Loucy (cell line): ENCODE results near the gene LHFPL2.

Experiments used
- H2AFZ ChIP-seq: fragments of 200-600 bp; sonication (generic); 2 replicates; pipeline ENCODE4 v1.6.0; 2016; ENCODE audit warnings: antibody characterized with exemption, mild to moderate bottlenecking, low read length, moderate library complexity
- H3F3A ChIP-seq: fragments of 200-600 bp; 2 replicates; pipeline ENCODE4 v1.6.0; 2016; ENCODE audit warnings: antibody characterized with exemption, low read depth, mild to moderate bottlenecking
- H3K27me3 ChIP-seq: fragments of 200-600 bp; sonication (generic); 2 replicates; pipeline ENCODE4 v1.6.1; 2014; ENCODE audit warnings: low read length, mild to moderate bottlenecking; ENCODE audit not compliant: insufficient read depth, poor library complexity, severe bottlenecking
- H3K36me3 ChIP-seq: fragments of 200-600 bp; sonication (generic); 2 replicates; pipeline ENCODE4 v1.6.1; 2016; ENCODE audit warnings: low read length; ENCODE audit not compliant: insufficient read depth
- H3K4me1 ChIP-seq: fragments of 200-600 bp; sonication (generic); 2 replicates; pipeline ENCODE4 v1.5.1; 2014; ENCODE audit warnings: low read length, mild to moderate bottlenecking; ENCODE audit not compliant: insufficient read depth, poor library complexity, severe bottlenecking
- H3K4me2 ChIP-seq: fragments of 200-600 bp; sonication (generic); 2 replicates; pipeline ENCODE4 v1.6.0; 2014; ENCODE audit warnings: antibody characterized with exemption, low read length, low read depth, mild to moderate bottlenecking; ENCODE audit not compliant: poor library complexity, severe bottlenecking
- H3K4me3 ChIP-seq: fragments of 200-600 bp; sonication (generic); 2 replicates; pipeline ENCODE4 v1.5.1; 2014; ENCODE audit warnings: low read length, mild to moderate bottlenecking, mixed read lengths; ENCODE audit not compliant: poor library complexity, severe bottlenecking
- H3K79me2 ChIP-seq: fragments of 200-600 bp; sonication (generic); 2 replicates; pipeline ENCODE4 v1.6.1; 2014; ENCODE audit warnings: low read length; ENCODE audit not compliant: insufficient read depth
- H3K9ac ChIP-seq: fragments of 200-600 bp; sonication (generic); 2 replicates; pipeline ENCODE4 v1.6.0; 2014; ENCODE audit warnings: mild to moderate bottlenecking, low read depth, low read length, moderate library complexity; ENCODE audit not compliant: poor library complexity, severe bottlenecking
- H3K9me2 ChIP-seq: fragments of 200-600 bp; sonication (generic); replicated peaks from 2 replicates; pipeline ENCODE4 v1.6.1; 2016; ENCODE audit warnings: low read depth, low read length, mixed read lengths
- H3K9me3 ChIP-seq: fragments of 200-600 bp; sonication (generic); 2 replicates; pipeline ENCODE4 v1.6.1; 2014; ENCODE audit warnings: mild to moderate bottlenecking, antibody characterized with exemption, low read length, low read depth; ENCODE audit not compliant: insufficient read depth
- H4K20me1 ChIP-seq: fragments of 200-600 bp; sonication (generic); 2 replicates; pipeline ENCODE4 v1.6.0; 2014; ENCODE audit warnings: antibody characterized with exemption, low read length, mild to moderate bottlenecking; ENCODE audit not compliant: insufficient read depth, poor library complexity, severe bottlenecking
- CTCF ChIP-seq: fragments of 200-600 bp; sonication (generic); conservative IDR thresholded peaks from 2 replicates; pipeline ENCODE4 v1.5.1; 2014; ENCODE audit warnings: mild to moderate bottlenecking, antibody characterized with exemption, low read length
- EZH2phosphoT487 ChIP-seq: fragments of 200-600 bp; IDR thresholded peaks from 2 replicates; pipeline ENCODE4 v1.6.1; 2018; ENCODE audit warnings: antibody characterized with exemption, mild to moderate bottlenecking, moderate library complexity, borderline replicate concordance

Gene LHFPL2

DNA sequence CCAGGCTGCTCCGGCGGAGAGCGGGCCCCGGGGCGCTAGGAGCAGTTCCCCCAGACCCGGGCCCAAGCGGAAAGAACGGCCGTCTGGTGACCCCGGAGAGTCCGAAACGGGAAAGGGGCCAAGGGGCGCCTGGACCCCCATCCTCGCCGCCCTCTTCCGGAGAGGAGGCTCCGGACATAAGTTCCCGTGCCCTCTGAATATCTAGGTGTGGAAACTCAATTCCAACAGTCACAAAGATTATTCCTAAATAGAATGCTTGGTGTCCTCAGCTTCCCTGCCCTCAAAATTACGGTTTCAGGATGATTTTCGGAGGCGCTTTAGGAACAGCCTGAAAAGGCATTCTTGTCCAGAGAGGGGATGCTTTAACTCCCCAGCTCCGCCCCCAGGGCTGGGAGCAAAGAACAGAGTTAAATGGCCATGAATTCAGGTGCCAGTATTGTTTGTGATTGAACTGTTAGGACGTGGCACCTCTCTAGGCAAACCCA, 681 bp upstream of the LHFPL2 start:
- Histone ChIP-seq H3K79me2 (no peaks in the 10 kb centered on the region), H3K36me3 (no peaks in the 10 kb centered on the region), H3K4me1 (peaks cover 17% of the 10 kb centered on the region), H2AFZ (no peak overlapping the region), H3K4me3 (no peak overlapping the region), H3K4me2 (no peak overlapping the region), H3F3A (0 out of 2 replicates have a peak, but pooled peaks cover 4% of the 10 kb centered on the region), H3K9me2 (no peaks in the 10 kb centered on the region), H3K9ac (no peak overlapping the region), H4K20me1 (no peaks in the 10 kb centered on the region), H3K9me3 (no peaks in the 10 kb centered on the region), H3K27me3 (peaks cover 8% of the 10 kb centered on the region)
- TF ChIP-seq EZH2phosphoT487 (no peak), CTCF (no peak)

DNA sequence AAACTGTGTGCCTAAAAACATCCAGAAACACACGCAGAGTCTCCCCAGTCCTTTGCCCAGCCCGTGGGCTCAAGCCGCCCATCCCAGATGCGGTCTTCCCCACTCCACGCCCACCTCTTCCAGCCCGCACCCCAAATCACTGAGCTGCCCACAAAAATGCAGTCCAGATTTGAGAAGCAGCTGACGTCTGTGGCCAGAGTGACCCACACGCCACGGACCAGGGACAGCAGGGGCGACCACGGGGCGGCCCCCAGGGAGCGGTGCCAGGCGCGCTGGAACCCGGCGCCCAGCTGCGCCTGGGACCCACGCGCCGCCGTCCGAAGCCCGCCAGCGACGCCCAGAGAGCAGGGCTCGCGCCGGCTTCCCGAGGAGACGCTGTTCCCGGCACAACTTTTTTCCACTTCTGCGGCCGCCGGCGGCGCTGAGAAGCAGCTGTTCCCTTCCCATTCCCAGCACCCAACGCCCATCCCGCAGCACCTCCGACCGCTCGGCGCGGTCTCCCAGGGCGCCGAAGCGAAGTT, 674 bp downstream of the LHFPL2 start:
- H3K4me1 ChIP-seq, result peaks cover 19% of the 10 kb centered on the region

DNA sequence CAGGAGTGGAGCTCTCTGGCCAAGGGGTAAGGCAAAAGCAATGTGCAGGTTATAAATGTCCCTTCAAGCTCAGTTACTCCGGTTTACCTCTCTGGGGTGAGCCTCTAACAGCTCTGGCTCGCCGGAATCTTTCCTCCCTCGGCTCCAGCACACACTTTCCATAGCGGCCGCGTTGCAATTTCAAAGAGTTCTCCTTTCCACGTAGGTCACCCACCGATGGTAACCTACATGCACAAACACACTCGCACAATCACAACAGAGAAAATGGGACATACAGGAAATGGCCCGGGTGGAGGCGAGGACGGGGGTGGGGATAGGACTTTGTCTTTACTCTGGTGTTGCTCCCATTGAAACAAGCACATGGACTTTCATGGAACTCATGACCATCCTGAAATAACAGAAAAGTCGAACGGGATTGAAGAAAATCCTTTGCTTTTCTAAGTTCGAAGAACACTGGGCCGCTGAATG, 1.2 kb downstream of the LHFPL2 start:
- no peak for TF ChIP-seq CTCF
- Histone ChIP-seq H3K9me2 (no peaks in the 10 kb centered on the region), H2AFZ (0 out of 2 replicates have a peak overlapping the region, but pooled peaks have one; percentile 25), H4K20me1 (no peaks in the 10 kb centered on the region), H3K36me3 (no peaks in the 10 kb centered on the region), H3K27me3 (peaks cover 8% of the 10 kb centered on the region), H3F3A (0 out of 2 replicates have a peak, but pooled peaks cover 4% of the 10 kb centered on the region), H3K9me3 (no peaks in the 10 kb centered on the region), H3K9ac (no peak overlapping the region), H3K79me2 (no peaks in the 10 kb centered on the region), H3K4me2 (peak overlapping the region; percentile 91), H3K4me1 (peaks cover 24% of the 10 kb centered on the region), H3K4me3 (peak overlapping the region; percentile 73)

More for the DNA sequence above, 674 bp downstream of the LHFPL2 start:
- no peaks in the 10 kb centered on the region for H3K79me2 ChIP-seq
- peak overlapping the region; percentile 69; the same call in 1 of the 2 replicates for H2AFZ ChIP-seq
- no peaks in the 10 kb centered on the region for H3K9me2 ChIP-seq
- H4K20me1 ChIP-seq, result no peaks in the 10 kb centered on the region
- peak overlapping the region; percentile 73 for H3K4me3 ChIP-seq
- H3F3A ChIP-seq, result 0 out of 2 replicates have a peak, but pooled peaks cover 4% of the 10 kb centered on the region
- H3K36me3 ChIP-seq, result no peaks in the 10 kb centered on the region
- H3K27me3 ChIP-seq, result peaks cover 8% of the 10 kb centered on the region
- TF ChIP-seq EZH2phosphoT487, result no peak
- TF ChIP-seq CTCF, result no peak
- H3K4me2 ChIP-seq, result peak overlapping the region; percentile 91
- no peaks in the 10 kb centered on the region for H3K9me3 ChIP-seq
- peak overlapping the region; percentile 42 for H3K9ac ChIP-seq
